ENCODE results near the gene PTGR3.

PTGR3 gene

DNA sequence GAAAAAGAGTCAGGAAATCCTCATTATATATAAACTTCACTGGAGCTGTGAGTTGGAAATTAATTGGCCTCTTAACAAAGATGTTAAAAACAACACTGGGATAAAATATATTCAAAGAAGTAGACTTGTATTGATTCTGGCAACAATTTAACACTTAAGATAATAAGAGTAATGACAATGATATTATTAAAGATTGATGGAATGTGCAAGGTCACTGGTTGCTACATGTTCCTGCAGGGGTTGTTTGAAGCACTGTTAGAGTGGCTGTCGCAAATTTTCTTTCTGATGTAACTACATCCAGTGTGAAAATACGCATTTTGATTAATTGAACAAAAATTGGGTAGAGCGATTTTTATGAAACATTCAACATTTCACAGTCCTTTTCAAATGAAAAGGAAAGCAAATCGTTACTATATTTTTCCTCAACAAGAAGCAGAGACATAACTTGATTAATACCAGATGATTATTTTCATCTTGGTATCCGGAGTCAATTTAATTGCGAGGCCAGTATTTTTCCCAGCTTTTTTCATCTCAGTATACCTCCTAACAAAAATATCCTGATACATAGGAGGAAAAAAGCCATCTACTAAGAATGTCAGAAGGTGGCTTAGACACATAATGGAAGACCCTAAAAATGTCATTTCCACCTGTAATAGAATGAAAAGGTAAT, 6.1 kb downstream of the PTGR3 start:
- no peak for DNase-seq (ENCODE audit: extremely low spot score)
- TF ChIP-seq, protein P1, sequence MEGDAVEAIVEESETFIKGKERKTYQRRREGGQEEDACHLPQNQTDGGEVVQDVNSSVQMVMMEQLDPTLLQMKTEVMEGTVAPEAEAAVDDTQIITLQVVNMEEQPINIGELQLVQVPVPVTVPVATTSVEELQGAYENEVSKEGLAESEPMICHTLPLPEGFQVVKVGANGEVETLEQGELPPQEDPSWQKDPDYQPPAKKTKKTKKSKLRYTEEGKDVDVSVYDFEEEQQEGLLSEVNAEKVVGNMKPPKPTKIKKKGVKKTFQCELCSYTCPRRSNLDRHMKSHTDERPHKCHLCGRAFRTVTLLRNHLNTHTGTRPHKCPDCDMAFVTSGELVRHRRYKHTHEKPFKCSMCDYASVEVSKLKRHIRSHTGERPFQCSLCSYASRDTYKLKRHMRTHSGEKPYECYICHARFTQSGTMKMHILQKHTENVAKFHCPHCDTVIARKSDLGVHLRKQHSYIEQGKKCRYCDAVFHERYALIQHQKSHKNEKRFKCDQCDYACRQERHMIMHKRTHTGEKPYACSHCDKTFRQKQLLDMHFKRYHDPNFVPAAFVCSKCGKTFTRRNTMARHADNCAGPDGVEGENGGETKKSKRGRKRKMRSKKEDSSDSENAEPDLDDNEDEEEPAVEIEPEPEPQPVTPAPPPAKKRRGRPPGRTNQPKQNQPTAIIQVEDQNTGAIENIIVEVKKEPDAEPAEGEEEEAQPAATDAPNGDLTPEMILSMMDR (IDR thresholded peaks at IDR 0.05; ENCODE audit: control extremely low read depth, extremely low read depth, low read depth, missing control alignments): no peak
- CTCF ChIA-PET: no interaction called here
- POLR2A ChIA-PET: no interaction called here

DNA sequence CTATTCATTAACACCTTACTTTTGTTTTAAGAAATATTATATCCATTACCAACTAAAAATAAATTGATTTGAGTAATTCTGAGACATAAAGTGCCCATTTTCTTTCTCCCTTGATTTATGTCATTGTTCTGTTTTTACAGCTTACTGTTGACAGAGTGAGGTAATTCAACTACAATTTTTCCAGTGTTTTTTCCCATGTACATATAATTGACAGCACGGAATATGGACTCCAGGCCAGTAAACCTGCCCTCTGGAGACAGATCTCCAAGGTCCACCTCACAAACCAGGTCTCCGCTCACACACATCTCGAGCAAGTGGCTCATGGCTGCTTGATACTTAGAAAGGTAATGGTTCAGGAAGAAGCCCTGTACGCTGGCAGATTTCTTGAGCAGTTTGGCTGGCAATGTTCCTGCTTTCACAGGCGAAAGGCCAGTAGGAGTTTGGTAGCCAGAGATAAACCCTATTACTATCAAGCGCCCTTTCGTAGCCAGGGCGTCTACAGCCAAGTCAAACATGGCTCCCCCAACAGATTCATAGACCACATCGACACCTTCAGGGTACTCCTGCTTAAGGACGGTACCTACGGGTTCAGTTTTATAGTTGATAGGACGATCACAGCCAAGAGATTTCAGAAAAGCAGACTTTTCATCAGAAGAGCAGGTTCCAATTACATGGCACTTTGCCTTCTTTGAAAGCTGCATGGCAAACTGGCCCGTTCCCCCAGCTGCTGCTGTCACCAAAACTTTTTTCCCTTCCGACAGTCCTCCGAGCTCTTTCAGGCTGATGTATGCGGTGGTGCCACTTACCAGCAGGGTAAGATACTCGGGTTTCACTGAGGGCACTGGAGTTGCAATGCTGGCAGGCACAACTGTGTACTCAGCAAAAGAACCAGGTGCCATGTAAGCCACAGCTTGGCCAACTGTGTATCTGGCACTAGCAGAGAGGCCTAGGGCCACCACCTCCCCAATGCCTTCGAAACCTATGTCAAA, 7.4 kb downstream of the PTGR3 start:
- DNase-seq (ENCODE audit: extremely low spot score): no peak
- POLR2A ChIA-PET: no interaction called here
- TF ChIP-seq, protein P1 (IDR thresholded peaks at IDR 0.05; ENCODE audit: control extremely low read depth, extremely low read depth, low read depth, missing control alignments): no peak
- CTCF ChIA-PET: interaction anchor here (0.6 kb wide), 1 partner anchor 106 kb away, joined by 3 read pairs; no protein-coding TSS in a partner anchor

- ChIA-PET CTCF (no interaction called here), POLR2A (no interaction called here)
- TF ChIP-seq, protein P1 (IDR thresholded peaks at IDR 0.05; ENCODE audit: control extremely low read depth, extremely low read depth, low read depth, missing control alignments): no peak
- no peak for DNase-seq (ENCODE audit: extremely low spot score)
These were observed 8.2 kb downstream of the PTGR3 start for GRCh38 chr18:75200605-75201280.

GRCh38 chr18:75200071-75200470, 8.9 kb downstream of the PTGR3 start:
- ChIA-PET CTCF (no interaction called here), POLR2A (no interaction called here)
- no peak for DNase-seq (ENCODE audit: extremely low spot score)
- TF ChIP-seq, protein P1 (IDR thresholded peaks at IDR 0.05; ENCODE audit: control extremely low read depth, extremely low read depth, low read depth, missing control alignments): no peak

DNA sequence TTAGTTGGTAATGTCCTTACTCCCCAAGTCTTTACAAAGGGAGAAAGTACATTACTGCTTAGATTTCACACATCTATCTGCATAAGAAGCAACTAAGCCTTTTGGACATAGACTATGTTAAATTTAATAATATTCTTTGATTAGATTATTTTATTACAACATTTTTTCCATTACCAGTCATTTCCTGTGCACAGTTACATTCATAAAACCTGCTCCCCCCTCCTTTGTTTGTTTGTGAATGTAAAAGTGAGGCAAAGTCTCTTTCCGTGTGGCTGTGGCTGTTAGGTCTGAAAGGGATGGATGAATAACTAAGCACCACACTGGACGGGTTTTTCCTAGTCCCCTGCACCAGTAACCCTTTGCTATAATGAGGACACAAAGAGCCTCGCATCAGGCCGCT, 9.6 kb downstream of the PTGR3 start:
- TF ChIP-seq, protein P1 (IDR thresholded peaks at IDR 0.05; ENCODE audit: control extremely low read depth, extremely low read depth, low read depth, missing control alignments): no peak
- CTCF ChIA-PET: interaction anchor here (1.8 kb wide), 1 partner anchor 13 kb away, joined by 5 read pairs; no protein-coding TSS in a partner anchor
- no peak for DNase-seq (ENCODE audit: extremely low spot score)
- POLR2A ChIA-PET: no interaction called here

DNA sequence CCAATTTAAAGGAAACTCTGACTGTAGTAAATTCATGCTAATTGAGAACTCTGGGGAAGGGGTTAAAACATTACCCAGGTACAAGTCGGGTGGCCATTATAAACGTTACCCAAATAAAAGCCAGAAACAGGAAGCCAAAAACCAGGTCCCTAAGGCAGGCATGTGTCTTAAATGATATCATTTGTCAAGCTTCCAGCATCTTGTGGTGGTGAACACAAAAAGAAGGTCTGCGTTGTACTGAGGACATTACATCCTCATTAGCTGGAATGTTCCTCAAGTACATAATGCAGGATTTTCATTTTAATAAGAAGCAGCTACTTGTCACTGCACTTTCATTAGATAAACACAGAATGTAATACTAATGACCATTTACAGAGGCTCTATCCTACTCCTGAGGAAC, 10.9 kb downstream of the PTGR3 start:
- ChIA-PET CTCF (interaction anchor here (1.8 kb wide), 1 partner anchor 12 kb away, joined by 5 read pairs; no protein-coding TSS in a partner anchor), POLR2A (no interaction called here)
- TF ChIP-seq, protein P1 (IDR thresholded peaks at IDR 0.05; ENCODE audit: control extremely low read depth, extremely low read depth, low read depth, missing control alignments): no peak
- no peak for DNase-seq (ENCODE audit: extremely low spot score)

Data from GM10248 (cell line).